ENCODE results near the gene PTPRE.

The PTPRE gene

GRCh38 chr10:128095027-128095752, 188.3 kb downstream of the PTPRE start:
- Histone ChIP-seq H3K4me1 (ENCODE audit: low read length) (no peaks in the 10 kb centered on the region), H3K4me2 (ENCODE audit: low read length) (no peak overlapping the region), H3K36me3 (replicated peaks; ENCODE audit: low read depth, low read length) (peaks cover 31% of the 10 kb centered on the region), H3K79me2 (ENCODE audit: low read length) (no peaks in the 10 kb centered on the region), H3K4me3 (ENCODE audit: low read length) (no peak overlapping the region), H3K9ac (ENCODE audit: low read length) (no peak overlapping the region), H3K27ac (ENCODE audit: low read length) (no peak overlapping the region), H2AFZ (ENCODE audit: low read depth, low read length) (no peak overlapping the region), H3K27me3 (ENCODE audit: low read depth, low read length) (no peaks in the 10 kb centered on the region), H4K20me1 (ENCODE audit: insufficient read depth, low read length) (peaks cover 7% of the 10 kb centered on the region), H3K9me3 (ENCODE audit: insufficient read depth, low read length) (no peaks in the 10 kb centered on the region)
- TF ChIP-seq CTCF (IDR thresholded peaks at IDR 0.05; ENCODE audit: low read depth, low read length) (no peak), EZH2phosphoT487 (IDR thresholded peaks at IDR 0.05; ENCODE audit: low read depth) (no peak)

GRCh38 chr10:128095753-128096469, 189.0 kb downstream of the PTPRE start:
- no peak overlapping the region for H2AFZ ChIP-seq (ENCODE audit: low read depth, low read length)
- H3K4me3 ChIP-seq (ENCODE audit: low read length), result no peak overlapping the region
- no peak overlapping the region for H3K9ac ChIP-seq (ENCODE audit: low read length)
- H4K20me1 ChIP-seq (ENCODE audit: insufficient read depth, low read length), result peaks cover 7% of the 10 kb centered on the region
- no peaks in the 10 kb centered on the region for H3K79me2 ChIP-seq (ENCODE audit: low read length)
- H3K36me3 ChIP-seq (replicated peaks; ENCODE audit: low read depth, low read length), result peaks cover 38% of the 10 kb centered on the region
- no peak for TF ChIP-seq CTCF (IDR thresholded peaks at IDR 0.05; ENCODE audit: low read depth, low read length)
- TF ChIP-seq EZH2phosphoT487 (IDR thresholded peaks at IDR 0.05; ENCODE audit: low read depth), result no peak
- no peak overlapping the region for H3K27ac ChIP-seq (ENCODE audit: low read length)
- no peak overlapping the region for H3K4me2 ChIP-seq (ENCODE audit: low read length)
- no peaks in the 10 kb centered on the region for H3K27me3 ChIP-seq (ENCODE audit: low read depth, low read length)
- H3K4me1 ChIP-seq (ENCODE audit: low read length), result no peaks in the 10 kb centered on the region
- H3K9me3 ChIP-seq (ENCODE audit: insufficient read depth, low read length), result no peaks in the 10 kb centered on the region

- Histone ChIP-seq H3K79me2 (ENCODE audit: low read length) (no peaks in the 10 kb centered on the region), H3K4me3 (ENCODE audit: low read length) (no peak overlapping the region), H3K36me3 (replicated peaks; ENCODE audit: low read depth, low read length) (peaks cover 45% of the 10 kb centered on the region), H3K27ac (ENCODE audit: low read length) (no peak overlapping the region), H4K20me1 (ENCODE audit: insufficient read depth, low read length) (peaks cover 7% of the 10 kb centered on the region), H2AFZ (ENCODE audit: low read depth, low read length) (no peak overlapping the region), H3K4me2 (ENCODE audit: low read length) (no peak overlapping the region), H3K9ac (ENCODE audit: low read length) (no peak overlapping the region), H3K4me1 (ENCODE audit: low read length) (no peaks in the 10 kb centered on the region), H3K27me3 (ENCODE audit: low read depth, low read length) (no peaks in the 10 kb centered on the region), H3K9me3 (ENCODE audit: insufficient read depth, low read length) (no peaks in the 10 kb centered on the region)
- TF ChIP-seq EZH2phosphoT487 (IDR thresholded peaks at IDR 0.05; ENCODE audit: low read depth) (no peak), CTCF (IDR thresholded peaks at IDR 0.05; ENCODE audit: low read depth, low read length) (no peak)
Observed at GRCh38 chr10:128096486-128097199, 189.7 kb downstream of the PTPRE start.

- Histone ChIP-seq H3K36me3 (replicated peaks; ENCODE audit: low read depth, low read length) (peaks cover 53% of the 10 kb centered on the region), H3K27ac (ENCODE audit: low read length) (no peak overlapping the region), H3K79me2 (ENCODE audit: low read length) (no peaks in the 10 kb centered on the region), H3K4me3 (ENCODE audit: low read length) (no peak overlapping the region), H3K27me3 (ENCODE audit: low read depth, low read length) (no peaks in the 10 kb centered on the region), H3K9ac (ENCODE audit: low read length) (no peak overlapping the region), H4K20me1 (ENCODE audit: insufficient read depth, low read length) (peaks cover 7% of the 10 kb centered on the region), H3K9me3 (ENCODE audit: insufficient read depth, low read length) (no peaks in the 10 kb centered on the region), H2AFZ (ENCODE audit: low read depth, low read length) (no peak overlapping the region), H3K4me2 (ENCODE audit: low read length) (no peak overlapping the region), H3K4me1 (ENCODE audit: low read length) (no peaks in the 10 kb centered on the region)
- TF ChIP-seq EZH2phosphoT487 (IDR thresholded peaks at IDR 0.05; ENCODE audit: low read depth) (no peak), CTCF (IDR thresholded peaks at IDR 0.05; ENCODE audit: low read depth, low read length) (no peak)
Observed at GRCh38 chr10:128097783-128098182, 190.9 kb downstream of the PTPRE start.
